H9 (cell line): Measurements from ENCODE around the gene B9D1. TPM values are rescaled to one million over a fixed set of nuclear protein-coding genes. Genes with fewer than 3 reads are reported as not detected.

Experiments
- DNase-seq: peaks from one replicate; pipeline ENCODE4 v3.0.0-alpha.2; 2017
- H2AFZ ChIP-seq: one replicate; pipeline ENCODE4 v1.6.1; 2013; ENCODE audit warnings: mild to moderate bottlenecking, low read length, control low read depth, moderate library complexity
- H2AK5ac ChIP-seq: 2 replicates; pipeline ENCODE4 v1.6.1; 2013; ENCODE audit warnings: low read length, control low read depth, mixed read lengths; ENCODE audit not compliant: insufficient read length
- H2BK120ac ChIP-seq: one replicate; pipeline ENCODE4 v1.6.1; 2013; ENCODE audit warnings: low read depth, mild to moderate bottlenecking, low read length, control low read depth, inconsistent platforms; ENCODE audit not compliant: poor library complexity, severe bottlenecking
- H2BK12ac ChIP-seq: 2 replicates; pipeline ENCODE4 v1.6.1; 2013; ENCODE audit warnings: low read length, control low read depth, mixed read lengths, low read depth; ENCODE audit not compliant: insufficient read length
- H2BK15ac ChIP-seq: 2 replicates; pipeline ENCODE4 v1.6.1; 2013; ENCODE audit warnings: low read depth, low read length, control low read depth
- H2BK20ac ChIP-seq: one replicate; pipeline ENCODE4 v1.6.1; 2013; ENCODE audit warnings: low read depth, mild to moderate bottlenecking, low read length, control low read depth, inconsistent platforms; ENCODE audit not compliant: poor library complexity, severe bottlenecking
- H2BK5ac ChIP-seq: 2 replicates; pipeline ENCODE4 v1.6.1; 2013; ENCODE audit warnings: low read length, control low read depth, mixed read lengths; ENCODE audit not compliant: insufficient read length
- H3K14ac ChIP-seq: 2 replicates; pipeline ENCODE4 v1.6.1; 2013; ENCODE audit warnings: low read length, control low read depth; ENCODE audit not compliant: insufficient read depth
- H3K18ac ChIP-seq: 2 replicates; pipeline ENCODE4 v1.6.1; 2013; ENCODE audit warnings: low read depth, mild to moderate bottlenecking, mixed read lengths, low read length, control low read depth; ENCODE audit not compliant: insufficient read length
- H3K23ac ChIP-seq: 2 replicates; pipeline ENCODE4 v1.6.1; 2013; ENCODE audit warnings: low read length, control low read depth, mixed read lengths, low read depth; ENCODE audit not compliant: insufficient read length
- H3K23me2 ChIP-seq: 2 replicates; pipeline ENCODE4 v1.6.1; 2013; ENCODE audit warnings: low read depth, mild to moderate bottlenecking, mixed read lengths, low read length, control low read depth; ENCODE audit not compliant: insufficient read length, poor library complexity, severe bottlenecking
- H3K27ac ChIP-seq: 2 replicates; pipeline ENCODE4 v1.5.1; 2013; ENCODE audit warnings: low read length, control low read depth, mixed read lengths, low read depth; ENCODE audit not compliant: insufficient read length
- H3K27me3 ChIP-seq: 2 replicates; pipeline ENCODE4 v1.6.1; 2013; ENCODE audit warnings: low read length, control low read depth, inconsistent platforms; ENCODE audit not compliant: insufficient read depth
- H3K4ac ChIP-seq: 2 replicates; pipeline ENCODE4 v1.6.1; 2013; ENCODE audit warnings: low read depth, mild to moderate bottlenecking, control low read depth, inconsistent platforms, low read length, moderate library complexity
- H3K4me1 ChIP-seq: 2 replicates; pipeline ENCODE4 v1.6.1; 2013; ENCODE audit warnings: low read length, control low read depth, inconsistent platforms; ENCODE audit not compliant: insufficient read depth
- H3K4me2 ChIP-seq: 2 replicates; pipeline ENCODE4 v1.6.1; 2013; ENCODE audit warnings: low read length, control low read depth, mixed read lengths; ENCODE audit not compliant: insufficient read length, insufficient read depth
- H3K56ac ChIP-seq: 2 replicates; pipeline ENCODE4 v1.6.1; 2013; ENCODE audit warnings: low read depth, mild to moderate bottlenecking, mixed read lengths, low read length, control low read depth; ENCODE audit not compliant: insufficient read length
- H3K79me1 ChIP-seq: 2 replicates; pipeline ENCODE4 v1.6.1; 2013; ENCODE audit warnings: low read depth, mild to moderate bottlenecking, moderate library complexity, low read length, control low read depth, inconsistent platforms; ENCODE audit not compliant: insufficient read depth, poor library complexity, severe bottlenecking
- H3K79me2 ChIP-seq: 2 replicates; pipeline ENCODE4 v1.6.1; 2013; ENCODE audit warnings: low read length, control low read depth, inconsistent platforms; ENCODE audit not compliant: insufficient read depth
- H3K9ac ChIP-seq: 2 replicates; pipeline ENCODE4 v1.6.1; 2013; ENCODE audit warnings: low read length, control low read depth, mixed read lengths; ENCODE audit not compliant: insufficient read length; ENCODE audit errors: extremely low read depth
- H3K9me3 ChIP-seq: one replicate; pipeline ENCODE4 v1.6.1; 2013; ENCODE audit warnings: low read depth, low read length, inconsistent platforms; ENCODE audit not compliant: control insufficient read depth
- H3T11ph ChIP-seq: one replicate; pipeline ENCODE4 v1.6.1; 2013; ENCODE audit warnings: mild to moderate bottlenecking, low read length, control low read depth, inconsistent platforms
- H4K20me1 ChIP-seq: one replicate; pipeline ENCODE4 v1.6.1; 2013; ENCODE audit not compliant: control insufficient read depth, insufficient read length, insufficient read depth
- H4K5ac ChIP-seq: 2 replicates; pipeline ENCODE4 v1.6.1; 2013; ENCODE audit warnings: low read depth, mild to moderate bottlenecking, mixed read lengths, low read length, control low read depth; ENCODE audit not compliant: insufficient read length
- H4K8ac ChIP-seq: replicated peaks from 2 replicates; pipeline ENCODE4 v1.6.1; 2013; ENCODE audit warnings: low read length, control low read depth, mixed read lengths, low read depth; ENCODE audit not compliant: insufficient read length
- H4K91ac ChIP-seq: 2 replicates; pipeline ENCODE4 v1.6.1; 2013; ENCODE audit warnings: low read depth, mild to moderate bottlenecking, moderate library complexity, mixed read lengths, low read length, control low read depth; ENCODE audit not compliant: insufficient read length
- H3K27ac Mint-ChIP-seq, 3 experiments: 2 replicates in 2 of 3; 3 replicates in 1 of 3; pipeline ENCODE4 v1.8.0; 2020 to 2021; ENCODE audit warnings: mixed read lengths in 3 of 3, mild to moderate bottlenecking in 1 of 3, moderate library complexity in 1 of 3
- H3K27me3 Mint-ChIP-seq: 2 replicates; pipeline ENCODE4 v1.8.0; 2021; ENCODE audit warnings: low read depth, mild to moderate bottlenecking, moderate library complexity, mixed read lengths
- H3K36me3 Mint-ChIP-seq, 3 experiments: 2 replicates in 2 of 3; 3 replicates in 1 of 3; pipeline ENCODE4 v1.8.0; 2020 to 2021; ENCODE audit warnings: low read depth in 3 of 3, mixed read lengths in 3 of 3; ENCODE audit not compliant: insufficient read depth in 1 of 3
- H3K4me1 Mint-ChIP-seq, 2 experiments: 2 replicates each; pipeline ENCODE4 v1.8.0; 2020; ENCODE audit warnings: mixed read lengths in 2 of 2
- H3K4me3 Mint-ChIP-seq, 2 experiments: 2 replicates in 1 of 2; 3 replicates in 1 of 2; pipeline ENCODE4 v1.8.0; 2020 to 2021; ENCODE audit warnings: mild to moderate bottlenecking in 2 of 2, mixed read lengths in 2 of 2, moderate library complexity in 1 of 2
- H3K9me3 Mint-ChIP-seq, 2 experiments: 2 replicates in 1 of 2; 3 replicates in 1 of 2; pipeline ENCODE4 v1.8.0; 2020; ENCODE audit warnings: mild to moderate bottlenecking in 2 of 2, mixed read lengths in 2 of 2, moderate library complexity in 1 of 2
- WGBS: extraction: QIAGEN DNeasy Blood & Tissue Kit; methylation state at CpG from one replicate; pipeline ENCODE4 v1.1.7; 2013; ENCODE audit warnings: missing lambda C conversion rate, low lambda C conversion rate, mixed read lengths; ENCODE audit not compliant: insufficient read length; ENCODE audit errors: extremely low coverage; 5-methylcytosine and 5-hydroxymethylcytosine counted together
- total RNA-seq: library from RNA; stranded (reverse); gene quantifications from 2 replicates; pipeline ENCODE4 v1.2.1, GENCODE V29; 2021
- TF ChIP-seq, protein P1 (sequence below): fragments of 200-600 bp; sonication (generic); conservative IDR thresholded peaks from 3 replicates; pipeline ENCODE4 v1.8.0; 2021; ENCODE audit warnings: antibody characterized with exemption, mild to moderate bottlenecking

The B9D1 gene
- total RNA-seq, 1 experiment from 2014 or later = 30.4 TPM

GRCh38 chr17:19378416-19379360 is 16.2 kb upstream of the B9D1 start, which contains the start of gene MAPK7:
Gene MAPK7, plus strand, starts transcription at chr17:19378498. Its CDS starts 403 bp downstream, at chr17:19378901.
- peak within 1 kb of the TSS; percentile 42 for H3K27ac ChIP-seq
- H3K79me2 ChIP-seq = peaks cover 4% of the 10 kb centered on the region; the same call in 1 of the 2 replicates
- no peaks in the 10 kb centered on the region for H4K20me1 ChIP-seq
- peaks cover 26 to 49% (median 45%) of the 10 kb centered on the region in 3 experiments for H3K36me3 Mint-ChIP-seq
- H3K4me1 Mint-ChIP-seq = peaks cover 13 to 18% of the 10 kb centered on the region in 2 experiments
- no peak within 1 kb of the TSS for H3K23ac ChIP-seq
- peak within 1 kb of the TSS; percentile 97 to 98 for H3K4me3 Mint-ChIP-seq
- no CpG with 5 or more reads among the region's 69 CpGs for WGBS
- H3K23me2 ChIP-seq = peaks cover 7% of the 10 kb centered on the region
- TF ChIP-seq, protein P1, sequence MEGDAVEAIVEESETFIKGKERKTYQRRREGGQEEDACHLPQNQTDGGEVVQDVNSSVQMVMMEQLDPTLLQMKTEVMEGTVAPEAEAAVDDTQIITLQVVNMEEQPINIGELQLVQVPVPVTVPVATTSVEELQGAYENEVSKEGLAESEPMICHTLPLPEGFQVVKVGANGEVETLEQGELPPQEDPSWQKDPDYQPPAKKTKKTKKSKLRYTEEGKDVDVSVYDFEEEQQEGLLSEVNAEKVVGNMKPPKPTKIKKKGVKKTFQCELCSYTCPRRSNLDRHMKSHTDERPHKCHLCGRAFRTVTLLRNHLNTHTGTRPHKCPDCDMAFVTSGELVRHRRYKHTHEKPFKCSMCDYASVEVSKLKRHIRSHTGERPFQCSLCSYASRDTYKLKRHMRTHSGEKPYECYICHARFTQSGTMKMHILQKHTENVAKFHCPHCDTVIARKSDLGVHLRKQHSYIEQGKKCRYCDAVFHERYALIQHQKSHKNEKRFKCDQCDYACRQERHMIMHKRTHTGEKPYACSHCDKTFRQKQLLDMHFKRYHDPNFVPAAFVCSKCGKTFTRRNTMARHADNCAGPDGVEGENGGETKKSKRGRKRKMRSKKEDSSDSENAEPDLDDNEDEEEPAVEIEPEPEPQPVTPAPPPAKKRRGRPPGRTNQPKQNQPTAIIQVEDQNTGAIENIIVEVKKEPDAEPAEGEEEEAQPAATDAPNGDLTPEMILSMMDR = no peak
- peaks cover 6% of the 10 kb centered on the region for H3K79me1 ChIP-seq
- no peak within 1 kb of the TSS for H4K5ac ChIP-seq
- no peak within 1 kb of the TSS for H2AK5ac ChIP-seq
- no peak within 1 kb of the TSS for H2BK15ac ChIP-seq
- no peak within 1 kb of the TSS for H3K56ac ChIP-seq
- H3K9ac ChIP-seq = peak within 1 kb of the TSS; percentile 73
- no peak within 1 kb of the TSS for H2BK120ac ChIP-seq
- H2AFZ ChIP-seq = no peak within 1 kb of the TSS
- peak within 1 kb of the TSS; percentile 98 to 99 (median 99) for H3K27ac Mint-ChIP-seq
- no peaks in the 10 kb centered on the region for H3K9me3 Mint-ChIP-seq
- DNase-seq = no peak
- H4K8ac ChIP-seq = no peak within 1 kb of the TSS
- no peak within 1 kb of the TSS for H3T11ph ChIP-seq
- peak within 1 kb of the TSS; percentile 79 for H3K14ac ChIP-seq
- no peak within 1 kb of the TSS for H2BK12ac ChIP-seq
- H3K27me3 Mint-ChIP-seq = no peaks in the 10 kb centered on the region
- peak within 1 kb of the TSS; percentile 93 for H3K4me2 ChIP-seq
- no peaks in the 10 kb centered on the region for H3K9me3 ChIP-seq
- no peak within 1 kb of the TSS for H3K4ac ChIP-seq
- H3K4me1 ChIP-seq = no peaks in the 10 kb centered on the region
- H3K27me3 ChIP-seq = no peaks in the 10 kb centered on the region
- no peak within 1 kb of the TSS for H4K91ac ChIP-seq
- no peak within 1 kb of the TSS for H2BK5ac ChIP-seq
- H2BK20ac ChIP-seq = no peak within 1 kb of the TSS
- peak within 1 kb of the TSS; percentile 74 for H3K18ac ChIP-seq
